Esophagus muscularis mucosa (tissue), 4 donors: Measurements from ENCODE around the gene ST8SIA3. TPM values are rescaled to one million over a fixed set of nuclear protein-coding genes. Genes with fewer than 3 reads are reported as not detected.

ENCODE experiments used
- DNase-seq: peaks from one replicate; pipeline ENCODE4 v3.0.0-alpha.2; 2017; ENCODE audit errors: extremely low spot score
- H3K27ac ChIP-seq, 4 donors: fragments of 200-600 bp; sonication (generic); replicated peaks in 1 of 4; 1 replicate in 3 of 4; 2 replicates in 1 of 4; pipeline ENCODE4 v1.5.1; 2016 to 2019; ENCODE audit warnings: mild to moderate bottlenecking in 1 of 4
- H3K27me3 ChIP-seq, 4 donors: fragments of 200-600 bp; sonication (generic); one replicate each; pipeline versions ENCODE4 v1.5.1 to v1.6.0; 2016 to 2019
- H3K36me3 ChIP-seq, 4 donors: fragments of 200-600 bp; sonication (generic); one replicate each; pipeline ENCODE4 v1.5.1; 2016 to 2019
- H3K4me1 ChIP-seq, 4 donors: fragments of 200-600 bp; sonication (generic); one replicate each; pipeline ENCODE4 v1.5.1; 2016 to 2019
- H3K4me3 ChIP-seq, 4 donors: fragments of 200-600 bp; sonication (generic); 1 replicate in 2 of 4; 2 replicates in 2 of 4; pipeline ENCODE4 v1.5.1; 2016 to 2019; ENCODE audit warnings: mild to moderate bottlenecking in 4 of 4, moderate library complexity in 1 of 4
- H3K9me3 ChIP-seq, 4 donors: fragments of 200-600 bp; sonication (generic); 1 replicate in 3 of 4; 2 replicates in 1 of 4; pipeline ENCODE4 v1.5.1; 2016 to 2019
- CTCF ChIP-seq, 3 experiments: fragments of 200-600 bp in 2 of 3; fragments of 450-650 bp in 1 of 3; sonication (generic) in 2 of 3; IDR thresholded peaks; one replicate each; pipeline ENCODE4 v1.5.1; 2017 to 2019; ENCODE audit warnings: antibody characterized with exemption in 3 of 3, mild to moderate bottlenecking in 2 of 3, moderate library complexity in 1 of 3
- EP300 ChIP-seq: sonication (generic); formaldehyde crosslinking; IDR thresholded peaks from one replicate; pipeline ENCODE4 v1.6.1; 2017; ENCODE audit warnings: antibody characterized with exemption
- POLR2A ChIP-seq: fragments of 450-650 bp; IDR thresholded peaks from one replicate; pipeline ENCODE4 v1.6.1; 2017; ENCODE audit warnings: antibody characterized with exemption, moderate library complexity, mild to moderate bottlenecking, low read depth
- POLR2AphosphoS5 ChIP-seq, 2 donors: sonication (generic); formaldehyde crosslinking; IDR thresholded peaks; one replicate each; pipeline ENCODE4 v1.6.1; 2017; ENCODE audit warnings: antibody characterized with exemption in 2 of 2
- WGBS: methylation state at CpG from one replicate; pipeline ENCODE4 v1.1.5; 2018; 5-methylcytosine and 5-hydroxymethylcytosine counted together
- intact Hi-C: fragments of 100-400 bp; cut with DNase I; formaldehyde crosslinking; loops from one replicate; pipeline ENCODE4 v1.15.1; 2023
- total RNA-seq, 4 donors: library from RNA; depleted of rRNA; stranded (reverse); fragments of >200 nt; gene quantifications; one replicate each; pipeline versions ENCODE4 v1.1.0 to v1.2.1, GENCODE V29; 2016

ST8SIA3 gene
- total RNA-seq, 4 donors from 2014 or later: under 0.01 to 0.17 (median 0.06) TPM; not detected in 1

- WGBS: 19% methylated on average over 1 of the region's 1 CpG
- Histone ChIP-seq H3K4me3 (no peak overlapping the region), H3K27ac (no peak overlapping the region), H3K36me3 (no peaks in the 10 kb centered on the region), H3K9me3 (no peaks in the 10 kb centered on the region), H3K27me3 (no peaks in the 10 kb centered on the region), H3K4me1 (no peaks in the 10 kb centered on the region)
- TF ChIP-seq POLR2AphosphoS5 (IDR thresholded peaks at IDR 0.05): no peak
- TF ChIP-seq EP300: no peak
- TF ChIP-seq CTCF (IDR thresholded peaks at IDR 0.05): no peak
- no peak for TF ChIP-seq POLR2A
- intact Hi-C loops: no loop called here
- no peak for DNase-seq
These were observed 26.7 kb upstream of the ST8SIA3 start for GRCh38 chr18:57325491-57326166.

GRCh38 chr18:57326718-57327323 lies 25.5 kb upstream of the ST8SIA3 start:
- no peaks in the 10 kb centered on the region for H3K4me1 ChIP-seq
- no peak overlapping the region for H3K27ac ChIP-seq
- no peaks in the 10 kb centered on the region for H3K27me3 ChIP-seq
- no peaks in the 10 kb centered on the region for H3K36me3 ChIP-seq
- DNase-seq: no peak
- no peaks in the 10 kb centered on the region for H3K9me3 ChIP-seq
- intact Hi-C loops: no loop called here
- no peak overlapping the region for H3K4me3 ChIP-seq
- WGBS: 52% methylated on average over 8 of the region's 8 CpGs
- TF ChIP-seq EP300 (no peak), POLR2AphosphoS5 (IDR thresholded peaks at IDR 0.05) (no peak), POLR2A (no peak), CTCF (IDR thresholded peaks at IDR 0.05) (no peak)

- H3K27me3 ChIP-seq: peaks cover 0 to 2% (median 0%) of the 10 kb centered on the region in 4 donors
- no peaks in the 10 kb centered on the region for H3K36me3 ChIP-seq
- H3K4me1 ChIP-seq: no peaks in the 10 kb centered on the region
- H3K9me3 ChIP-seq: no peaks in the 10 kb centered on the region
- no peak for TF ChIP-seq POLR2A
- no peak for TF ChIP-seq CTCF (IDR thresholded peaks at IDR 0.05)
- TF ChIP-seq EP300: no peak
- TF ChIP-seq POLR2AphosphoS5 (IDR thresholded peaks at IDR 0.05): no peak
- DNase-seq: no peak
- intact Hi-C loops: no loop called here
- H3K27ac ChIP-seq: no peak overlapping the region
- no peak overlapping the region for H3K4me3 ChIP-seq
- WGBS: 86% methylated on average over 3 of the region's 3 CpGs
These were observed 23.7 kb upstream of the ST8SIA3 start for GRCh38 chr18:57328665-57329064.

- 73% methylated on average over 5 of the region's 5 CpGs for WGBS
- no peak overlapping the region for H3K4me3 ChIP-seq
These were observed 22.5 kb upstream of the ST8SIA3 start for GRCh38 chr18:57329856-57330255.

More at GRCh38 chr18:57329856-57330255, 22.5 kb upstream of the ST8SIA3 start:
- no peaks in the 10 kb centered on the region for H3K9me3 ChIP-seq
- no peak overlapping the region for H3K27ac ChIP-seq
- no peaks in the 10 kb centered on the region for H3K36me3 ChIP-seq
- peaks cover 0 to 12% (median 0%) of the 10 kb centered on the region in 4 donors for H3K27me3 ChIP-seq
- DNase-seq: no peak
- intact Hi-C loops: no loop called here
- no peak for TF ChIP-seq EP300
- TF ChIP-seq CTCF (IDR thresholded peaks at IDR 0.05): no peak
- no peak for TF ChIP-seq POLR2A
- no peak for TF ChIP-seq POLR2AphosphoS5 (IDR thresholded peaks at IDR 0.05)
- H3K4me1 ChIP-seq: no peaks in the 10 kb centered on the region
